Endothelial cell of umbilical vein (primary cell): ENCODE results near the gene RIPK3. TPM values are rescaled to one million over a fixed set of nuclear protein-coding genes. Genes with fewer than 3 reads are reported as not detected.

Experiments
- BruUV-seq: library from RNA; stranded (reverse); fragments of 400-500 nt; replicated peaks from 2 replicates; lab custom pipeline; 2021; lab: Mats Ljungman, UMichigan
- CTCF ChIA-PET: fragments of 300-600, 350-600 bp; sonication (Branson Sonifier 250); formaldehyde crosslinking; loops from one replicate; lab custom pipeline; 2021; ENCODE audit warnings: antibody characterized with exemption, inconsistent platforms; lab: Charles Lee
- POLR2A ChIA-PET: fragments of 300-600, 350-600 bp; sonication (Branson Sonifier 250); formaldehyde crosslinking; loops from one replicate; lab custom pipeline; 2021; ENCODE audit warnings: antibody characterized with exemption, inconsistent platforms; lab: Charles Lee
- DNase-seq: peaks from one replicate; pipeline ENCODE4 v3.0.0-alpha.2; 2011; ENCODE audit warnings: low read depth, low spot score
- FAIRE-seq: peaks from 2 replicates; lab custom pipeline; 2011; peaks lifted over from hg19 to GRCh38; lab: Jason Lieb, UNC
- H2AFZ ChIP-seq: 2 replicates; pipeline ENCODE4 v1.6.0; 2012; ENCODE audit warnings: low read depth, low read length, control low read depth, inconsistent platforms
- H3K27ac ChIP-seq: 2 replicates; pipeline ENCODE4 v1.5.1; 2011; ENCODE audit warnings: low read depth, mild to moderate bottlenecking, control low read depth, low read length, moderate library complexity; ENCODE audit not compliant: insufficient read depth
- H3K27me3 ChIP-seq, 2 experiments: 2 replicates each; pipeline versions ENCODE4 v1.6.0 to v1.6.1; 2011; ENCODE audit warnings: low read length in 2 of 2, mixed read lengths in 1 of 2; ENCODE audit not compliant: control insufficient read depth in 2 of 2, insufficient read depth in 2 of 2
- H3K36me3 ChIP-seq, 2 experiments: 2 replicates in 1 of 2; 3 replicates in 1 of 2; pipeline ENCODE4 v1.5.1; 2011; ENCODE audit warnings: low read length in 2 of 2, mild to moderate bottlenecking in 1 of 2, moderate library complexity in 1 of 2; ENCODE audit not compliant: control insufficient read depth in 2 of 2, insufficient read depth in 2 of 2; ENCODE audit errors: extremely low read depth in 1 of 2
- H3K4me1 ChIP-seq: 3 replicates; pipeline ENCODE4 v1.5.1; 2011; ENCODE audit warnings: mild to moderate bottlenecking, low read length; ENCODE audit not compliant: control insufficient read depth, insufficient read depth; ENCODE audit errors: extremely low read depth
- H3K4me2 ChIP-seq: 2 replicates; pipeline ENCODE4 v1.6.1; 2011; ENCODE audit warnings: low read length, control low read depth, mixed read lengths; ENCODE audit not compliant: insufficient read depth
- H3K4me3 ChIP-seq, 3 experiments: fragments of 200-600 bp in 1 of 3; sonication (generic), shearing (Covaris generic) in 1 of 3; replicated peaks in 1 of 3; 2 replicates each; pipeline ENCODE4 v1.5.1; 2011 to 2016; ENCODE audit warnings: control low read depth in 3 of 3, low read length in 3 of 3, mild to moderate bottlenecking in 2 of 3, inconsistent platforms in 1 of 3, low read depth in 1 of 3, moderate library complexity in 1 of 3; ENCODE audit not compliant: insufficient read depth in 1 of 3
- H3K79me2 ChIP-seq: 2 replicates; pipeline ENCODE4 v1.6.0; 2012; ENCODE audit warnings: low read length, inconsistent platforms; ENCODE audit not compliant: control insufficient read depth, insufficient read depth
- H3K9ac ChIP-seq: replicated peaks from 2 replicates; pipeline ENCODE3; 2011; ENCODE audit warnings: low read length, control low read depth; ENCODE audit not compliant: insufficient read depth; ENCODE audit errors: extremely low read depth
- H3K9me1 ChIP-seq: replicated peaks from 3 replicates; pipeline ENCODE4 v1.6.0; 2011; ENCODE audit warnings: mild to moderate bottlenecking, low read length; ENCODE audit not compliant: control insufficient read depth, insufficient read depth; ENCODE audit errors: extremely low read depth
- H3K9me3 ChIP-seq: replicated peaks from 2 replicates; pipeline ENCODE4 v1.5.1; 2012; ENCODE audit warnings: low read length, inconsistent platforms; ENCODE audit not compliant: control insufficient read depth, insufficient read depth
- H4K20me1 ChIP-seq: replicated peaks from 2 replicates; pipeline ENCODE3; 2011; ENCODE audit warnings: mild to moderate bottlenecking, low read length; ENCODE audit not compliant: control insufficient read depth, insufficient read depth; ENCODE audit errors: extremely low read depth
- EZH2 ChIP-seq: IDR thresholded peaks from 2 replicates; pipeline ENCODE4 v1.6.1; 2012; ENCODE audit warnings: borderline replicate concordance, low read depth, mild to moderate bottlenecking, moderate library complexity, low read length, inconsistent platforms; ENCODE audit not compliant: severe bottlenecking
- FOS ChIP-seq: IDR thresholded peaks from 2 replicates; pipeline ENCODE4 v1.6.1; 2011; ENCODE audit warnings: mild to moderate bottlenecking, low read length, moderate library complexity, borderline replicate concordance; ENCODE audit not compliant: insufficient read depth
- GATA2 ChIP-seq: IDR thresholded peaks from 2 replicates; pipeline ENCODE4 v1.7.0; 2011; ENCODE audit warnings: low read depth, mild to moderate bottlenecking, moderate library complexity, mixed read lengths, low read length; ENCODE audit not compliant: insufficient read length, insufficient read depth
- JUN ChIP-seq: IDR thresholded peaks from 2 replicates; pipeline ENCODE4 v1.6.1; 2011; ENCODE audit warnings: borderline replicate concordance, low read depth; ENCODE audit not compliant: insufficient read length, insufficient read depth
- MYC ChIP-seq: IDR thresholded peaks from one replicate; pipeline ENCODE4 v1.6.1; 2011; ENCODE audit warnings: mild to moderate bottlenecking, low read depth, low read length
- POLR2A ChIP-seq: IDR thresholded peaks from 2 replicates; pipeline ENCODE4 v1.6.1; 2012; ENCODE audit warnings: low read depth, mild to moderate bottlenecking, control low read depth, low read length
- POLR2AphosphoS5 ChIP-seq: IDR thresholded peaks from 2 replicates; pipeline ENCODE4 v1.6.1; 2012; ENCODE audit warnings: low read depth, mild to moderate bottlenecking, control low read depth, low read length, moderate library complexity; ENCODE audit not compliant: insufficient read depth
- dilution Hi-C: fragments of 300-500 bp; cut with MboI; formaldehyde crosslinking; loops from one replicate; pipeline ENCODE4 v1.15.0; 2019; ENCODE audit warnings: low sequenced_read_pairs; ENCODE audit not compliant: extremely low pct_ligation_motif_present
- intact Hi-C: fragments of 100-400 bp; cut with micrococcal nuclease; formaldehyde crosslinking; loops from one replicate; pipeline ENCODE4 v1.10.0; 2022
- polyA plus RNA-seq, 4 experiments: library from polyadenylated mRNA; depleted of rRNA in 3 of 4; stranded (reverse) in 3 of 4; unstranded in 1 of 4; fragments of >200 nt; gene quantifications; 2 replicates each; pipeline versions ENCODE4 v1.2.1 to v1.2.3, GENCODE V29; 2011 to 2012; ENCODE audit warnings: missing spikeins in 1 of 4
- total RNA-seq: library from RNA; stranded (reverse); gene quantifications from 2 replicates; pipeline ENCODE4 v1.2.3, GENCODE V29; 2021
- TF ChIP-seq, protein P1 (sequence below), 2 donors: IDR thresholded peaks; 1 replicate in 1 of 2; 2 replicates in 1 of 2; pipeline ENCODE4 v1.5.1; 2011; ENCODE audit warnings: low read length in 2 of 2, mild to moderate bottlenecking in 2 of 2, moderate library complexity in 2 of 2, control low read depth in 1 of 2, inconsistent platforms in 1 of 2, low read depth in 1 of 2; ENCODE audit not compliant: insufficient read depth in 1 of 2; ENCODE audit errors: extremely low read depth in 1 of 2
- TF ChIP-seq, protein P2 (sequence below): IDR thresholded peaks from 2 replicates; pipeline ENCODE4 v1.6.1; 2011; ENCODE audit not compliant: insufficient read depth, insufficient read length

Gene RIPK3
- total and polyA plus RNA-seq, 2 donors (not counting 3 experiments of a cell fraction or from before 2014, with no cell fraction given): 3.1 to 5.1 TPM

DNA sequence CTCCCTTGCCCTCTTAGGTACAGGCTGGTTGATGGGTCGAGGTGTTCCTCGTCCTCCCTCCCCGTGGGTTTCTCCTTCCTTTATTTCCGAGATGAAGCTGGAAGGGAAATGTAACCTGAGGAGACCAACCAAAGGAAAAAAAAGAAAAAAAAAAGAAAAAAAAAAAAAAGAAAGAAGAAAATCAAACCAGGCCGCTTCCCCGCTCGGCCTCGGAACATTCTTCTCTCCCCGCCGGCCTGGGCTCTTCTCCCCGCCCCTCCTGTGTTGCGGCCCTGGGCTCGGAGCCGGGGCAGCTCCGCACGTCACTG lies 26.6 kb upstream of the RIPK3 start:
- H3K4me2 ChIP-seq: peak overlapping the region; percentile 84
- DNase-seq (no peak), FAIRE-seq (no peak)
- TF ChIP-seq MYC (no peak), POLR2A (peak; percentile 73)
- peaks cover 10% of the 10 kb centered on the region for H3K79me2 ChIP-seq
- POLR2A ChIA-PET: interaction anchor here (1.0 to 2.2 kb wide), 6 partner anchors 33 to 70 kb away, joined by 3 to 36 read pairs (median 6); partner anchors contain the start of genes CBLN3 and KHNYN
- H3K9me1 ChIP-seq: no peaks in the 10 kb centered on the region
- dilution Hi-C loops (no loop called here), intact Hi-C loops (loop anchor here (1.0 to 5.0 kb wide), 5 partner anchors 26 to 219 kb away; partner anchors contain the start of genes PSME2, RNF31 and TINF2)
- H3K27me3 ChIP-seq: peaks cover 0 to 3% of the 10 kb centered on the region in 2 experiments
- H3K4me3 ChIP-seq: peak overlapping the region; percentile 24 to 48 (median 31)
- CTCF ChIA-PET: interaction anchor here (0.9 to 2.3 kb wide), 35 partner anchors 9 to 124 kb away, joined by 3 to 254 read pairs (median 7); partner anchors contain the start of genes ADCY4, CBLN3, CIDEB and KHNYN
- BruUV-seq: TSS peak; percentile 42
- no peaks in the 10 kb centered on the region for H3K9me3 ChIP-seq
- peaks cover 27% of the 10 kb centered on the region for H3K4me1 ChIP-seq
- H4K20me1 ChIP-seq: no peaks in the 10 kb centered on the region
- peak overlapping the region; percentile 90 for H3K27ac ChIP-seq
- H3K9ac ChIP-seq: peak overlapping the region; percentile 88
- H3K36me3 ChIP-seq: peaks cover 0 to 2% of the 10 kb centered on the region in 2 experiments
- H2AFZ ChIP-seq: peak overlapping the region; percentile 73

DNA sequence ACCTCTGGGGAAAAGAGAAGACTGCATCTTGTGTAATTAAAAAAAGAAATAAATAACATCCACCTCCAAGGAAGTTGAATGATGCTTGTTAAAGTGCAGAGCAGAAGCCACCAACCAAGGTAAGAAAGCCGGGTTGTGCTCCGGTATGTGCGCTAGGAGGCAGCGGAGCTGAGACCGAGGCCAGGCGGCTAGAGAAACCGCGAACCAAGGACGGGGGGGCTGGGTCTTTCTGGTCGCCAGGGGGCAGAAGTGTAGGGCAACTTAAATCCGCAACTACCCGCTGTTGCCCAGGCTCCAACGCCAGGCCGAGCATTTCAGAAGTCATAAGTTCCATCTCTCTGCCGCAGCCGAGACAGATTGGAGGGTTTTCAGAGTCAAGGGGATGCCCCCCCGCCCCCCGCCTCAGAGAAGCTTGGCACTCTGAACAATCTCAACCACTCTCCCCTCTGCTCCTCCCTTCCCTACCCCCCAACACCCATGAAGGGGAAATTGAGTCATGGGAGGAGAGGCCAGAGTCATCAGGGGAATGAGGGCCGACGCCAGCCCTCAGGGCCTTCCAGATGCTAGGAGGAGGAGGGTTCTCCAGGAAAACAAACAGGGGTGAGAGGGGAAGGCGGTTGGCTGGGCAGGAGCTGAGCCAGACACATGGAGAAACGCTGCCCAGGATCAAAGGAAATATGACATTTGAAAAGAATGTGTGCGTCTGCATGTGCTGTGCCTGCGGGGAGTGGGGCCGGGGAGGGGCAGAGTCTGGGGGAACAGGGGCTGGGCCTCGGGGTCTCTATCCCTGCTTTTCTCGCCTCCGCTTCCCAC lies 26.0 kb upstream of the RIPK3 start:
- POLR2A ChIA-PET: interaction anchor here (1.0 to 2.2 kb wide), 6 partner anchors 32 to 71 kb away, joined by 3 to 36 read pairs (median 6); partner anchors contain the start of genes CBLN3 and KHNYN
- peaks cover 0 to 2% of the 10 kb centered on the region in 2 experiments for H3K36me3 ChIP-seq
- DNase-seq: peak; percentile 97
- no TSS peak for BruUV-seq
- H3K4me2 ChIP-seq: peak overlapping the region; percentile 84
- dilution Hi-C loops (no loop called here), intact Hi-C loops (loop anchor here (1.0 to 5.0 kb wide), 8 partner anchors 26 to 219 kb away; partner anchors contain the start of genes PSME2, RNF31 and TINF2)
- peak overlapping the region; percentile 90 for H3K27ac ChIP-seq
- peak; percentile 96 for FAIRE-seq
- no peaks in the 10 kb centered on the region for H4K20me1 ChIP-seq
- peak overlapping the region in 2 of 3 experiments; percentile 24 to 48 for H3K4me3 ChIP-seq
- no peak for TF ChIP-seq GATA2
- TF ChIP-seq FOS: peak; percentile 72
- TF ChIP-seq, protein P1, sequence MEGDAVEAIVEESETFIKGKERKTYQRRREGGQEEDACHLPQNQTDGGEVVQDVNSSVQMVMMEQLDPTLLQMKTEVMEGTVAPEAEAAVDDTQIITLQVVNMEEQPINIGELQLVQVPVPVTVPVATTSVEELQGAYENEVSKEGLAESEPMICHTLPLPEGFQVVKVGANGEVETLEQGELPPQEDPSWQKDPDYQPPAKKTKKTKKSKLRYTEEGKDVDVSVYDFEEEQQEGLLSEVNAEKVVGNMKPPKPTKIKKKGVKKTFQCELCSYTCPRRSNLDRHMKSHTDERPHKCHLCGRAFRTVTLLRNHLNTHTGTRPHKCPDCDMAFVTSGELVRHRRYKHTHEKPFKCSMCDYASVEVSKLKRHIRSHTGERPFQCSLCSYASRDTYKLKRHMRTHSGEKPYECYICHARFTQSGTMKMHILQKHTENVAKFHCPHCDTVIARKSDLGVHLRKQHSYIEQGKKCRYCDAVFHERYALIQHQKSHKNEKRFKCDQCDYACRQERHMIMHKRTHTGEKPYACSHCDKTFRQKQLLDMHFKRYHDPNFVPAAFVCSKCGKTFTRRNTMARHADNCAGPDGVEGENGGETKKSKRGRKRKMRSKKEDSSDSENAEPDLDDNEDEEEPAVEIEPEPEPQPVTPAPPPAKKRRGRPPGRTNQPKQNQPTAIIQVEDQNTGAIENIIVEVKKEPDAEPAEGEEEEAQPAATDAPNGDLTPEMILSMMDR (IDR thresholded peaks at IDR 0.05; ENCODE audit: extremely low read depth in 1 of 2, insufficient read depth in 1 of 2, low read depth in 1 of 2, low read length in 2 of 2): peak; percentile 91 to 94
- TF ChIP-seq EZH2: no peak
- TF ChIP-seq, protein P2, sequence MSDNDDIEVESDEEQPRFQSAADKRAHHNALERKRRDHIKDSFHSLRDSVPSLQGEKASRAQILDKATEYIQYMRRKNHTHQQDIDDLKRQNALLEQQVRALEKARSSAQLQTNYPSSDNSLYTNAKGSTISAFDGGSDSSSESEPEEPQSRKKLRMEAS: peak; percentile 30
- peak; percentile 20 for TF ChIP-seq MYC
- TF ChIP-seq POLR2A: no peak
- TF ChIP-seq JUN: no peak
- TF ChIP-seq POLR2AphosphoS5: peak; percentile 43
- CTCF ChIA-PET: interaction anchor here (0.9 to 2.3 kb wide), 37 partner anchors 8 to 123 kb away, joined by 3 to 254 read pairs (median 6); partner anchors contain the start of genes ADCY4, CBLN3, CIDEB and KHNYN
- H3K9ac ChIP-seq: peak overlapping the region; percentile 88
- H3K27me3 ChIP-seq: peaks cover 0 to 3% of the 10 kb centered on the region in 2 experiments
- no peaks in the 10 kb centered on the region for H3K9me3 ChIP-seq
- H3K9me1 ChIP-seq: no peaks in the 10 kb centered on the region
- peaks cover 10% of the 10 kb centered on the region for H3K79me2 ChIP-seq
- peak overlapping the region; percentile 30 for H2AFZ ChIP-seq
- peaks cover 27% of the 10 kb centered on the region for H3K4me1 ChIP-seq
